SH-SY5Y (cell line): ENCODE data around the gene CT47C1.

Source experiments
- GATA2 ChIP-seq: IDR thresholded peaks from 2 replicates; pipeline ENCODE4 v1.6.1; 2011; ENCODE audit warnings: mild to moderate bottlenecking, low read depth, low read length
- GATA3 ChIP-seq: IDR thresholded peaks from 2 replicates; pipeline ENCODE4 v1.6.1; 2011; ENCODE audit warnings: low read depth, mild to moderate bottlenecking, low read length, moderate library complexity

DNA sequence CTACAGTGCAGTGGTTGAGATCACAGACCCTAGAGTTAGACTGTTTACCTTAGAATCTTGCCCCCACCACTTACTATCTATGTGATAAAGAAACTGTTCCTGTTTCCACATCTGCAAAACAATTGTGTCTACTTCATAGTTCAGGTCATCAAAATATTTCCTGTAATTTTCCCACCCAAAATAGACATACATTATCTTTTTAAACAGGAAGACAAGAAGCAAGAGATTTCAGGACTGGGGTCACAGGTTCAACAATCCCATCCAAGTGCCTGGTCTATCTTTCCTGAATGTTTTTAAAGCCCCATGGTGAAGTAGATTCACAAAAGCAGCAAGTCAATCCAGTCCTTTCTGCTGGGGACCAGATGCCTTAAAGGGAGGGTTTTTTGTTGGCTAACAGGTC, 41.8 kb upstream of the CT47C1 start:
- TF ChIP-seq GATA2 (no peak), GATA3 (no peak)
